Adipose tissue (tissue), 3 donors: ENCODE measurements around the gene NR1D1. TPM values are rescaled to one million over a fixed set of nuclear protein-coding genes. Genes with fewer than 3 reads are reported as not detected.
"Not testable (repeated sequence)": the region's sequence is repeated elsewhere in the genome, so short reads cannot be mapped to it uniquely, and the experiment has no call there.

Experiments used
- H3K27ac ChIP-seq: one replicate; pipeline ENCODE4 v1.5.1; 2013; ENCODE audit warnings: low read depth, low read length
- WGBS, 3 donors: extraction: QIAGEN DNeasy Blood & Tissue Kit; methylation state at CpG; one replicate each; pipeline ENCODE4 v1.1.7; 2013; 5-methylcytosine and 5-hydroxymethylcytosine counted together
- polyA plus RNA-seq, 3 donors: library from polyadenylated mRNA; stranded (reverse); fragments of 200-250 nt; gene quantifications; one replicate each; pipeline ENCODE4 v1.2.3, GENCODE V29; 2013
- donor health status: healthy with polysubstance abuse.
- donor health status: Bipolar disorder and iron deficiency.
- donor health status: healthy.

The NR1D1 gene
- 10 to 100 TPM in 2 of 3 donors, 1 to 10 TPM in 1; 7.3 to 20.7 (median 15.0) TPM for polyA plus RNA-seq

DNA sequence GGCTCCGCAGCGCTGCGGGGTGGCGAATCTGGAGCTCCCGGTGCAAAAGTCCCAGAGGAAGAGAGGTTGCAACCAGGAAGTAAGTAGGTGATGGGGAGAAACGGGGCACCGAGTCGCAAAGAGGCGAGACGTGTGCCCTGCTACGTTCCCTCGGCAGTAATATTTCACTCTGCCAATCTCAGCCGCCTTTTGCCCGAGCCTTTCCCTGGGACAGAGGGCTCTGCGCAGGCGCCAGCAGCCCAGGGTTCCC, at the start of gene NR1D1:
Gene NR1D1 (minus strand): TSS at position 171 of the 250 bp plus-strand sequence. CDS start 495 bp downstream, outside the sequence.
- peak within 1 kb of the TSS; percentile 83 for H3K27ac ChIP-seq
- 0% methylated on average over 16 of the region's 16 CpGs for WGBS, 3 donors

- no peak overlapping the region for H3K27ac ChIP-seq
- 85 to 88% (median 86%) methylated on average over 3 of the region's 3 CpGs for WGBS, 3 donors
These were observed 48.1 kb upstream of the NR1D1 start for GRCh38 chr17:40148527-40148926.

DNA sequence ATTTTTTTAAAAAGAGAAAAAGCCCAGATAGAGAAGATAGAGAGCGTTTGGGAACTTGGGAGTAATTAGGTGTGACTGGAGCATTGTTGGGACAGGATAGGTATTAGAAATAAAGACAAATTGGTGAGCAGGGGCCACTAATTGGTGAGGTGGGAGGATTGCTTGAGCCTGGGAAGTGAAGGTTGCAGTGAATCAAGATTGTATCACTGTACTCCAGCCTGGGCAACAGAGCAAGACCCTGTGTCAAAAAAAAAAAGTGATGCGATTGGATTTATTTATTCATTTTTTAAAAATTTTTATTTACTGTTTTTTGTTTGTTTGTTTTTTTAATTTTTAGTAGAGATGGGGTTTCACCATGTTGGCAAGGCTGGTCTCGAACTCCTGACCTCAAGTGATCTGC, 45.1 kb upstream of the NR1D1 start:
- WGBS, 3 donors, result 91 to 98% (median 95%) methylated on average over 3 of the region's 3 CpGs
- H3K27ac ChIP-seq, result no peak overlapping the region

- not testable (repeated sequence) for H3K27ac ChIP-seq
- 90 to 98% (median 93%) methylated on average over 3 of the region's 3 CpGs for WGBS, 3 donors
These were observed 42.8 kb upstream of the NR1D1 start for GRCh38 chr17:40143166-40143565.

- peak overlapping the region; percentile 64 for H3K27ac ChIP-seq
- 5 to 19% (median 16%) methylated on average over 14 of the region's 14 CpGs for WGBS, 3 donors
These were observed 39.2 kb upstream of the NR1D1 start for GRCh38 chr17:40139566-40140058.

DNA sequence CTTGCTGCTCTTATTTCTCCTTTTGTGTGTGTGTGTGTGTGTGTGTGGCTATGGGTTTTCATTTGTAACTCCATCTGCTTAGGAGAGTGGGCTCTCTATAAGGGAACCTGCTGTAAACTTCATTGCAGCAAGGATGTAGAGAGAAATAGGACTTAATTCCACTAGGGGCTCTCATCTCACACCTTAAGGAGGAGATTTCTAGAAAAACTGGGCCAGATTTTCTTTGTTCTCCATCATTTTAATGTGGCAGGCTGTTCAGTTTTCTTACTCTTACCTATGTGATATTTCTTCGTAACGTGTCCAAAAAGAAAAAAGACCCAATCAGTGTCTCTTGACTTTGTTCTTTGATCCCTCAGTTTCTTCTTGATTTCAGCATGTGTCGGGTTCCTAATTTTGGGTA, 35.4 kb upstream of the NR1D1 start:
- 89 to 92% (median 90%) methylated on average over 3 of the region's 3 CpGs for WGBS, 3 donors

GRCh38 chr17:40134184-40134583, 33.8 kb upstream of the NR1D1 start:
- H3K27ac ChIP-seq, result no peak overlapping the region
- WGBS, 3 donors, result 26 to 82% (median 78%) methylated on average over 7 of the region's 7 CpGs

More for the DNA sequence above, 35.4 kb upstream of the NR1D1 start:
- H3K27ac ChIP-seq, result no peak overlapping the region

GRCh38 chr17:40130352-40131042, 30.1 kb upstream of the NR1D1 start:
- 66 to 78% (median 73%) methylated on average over 7 of the region's 7 CpGs for WGBS, 3 donors
- H3K27ac ChIP-seq, result peak overlapping the region; percentile 21

DNA sequence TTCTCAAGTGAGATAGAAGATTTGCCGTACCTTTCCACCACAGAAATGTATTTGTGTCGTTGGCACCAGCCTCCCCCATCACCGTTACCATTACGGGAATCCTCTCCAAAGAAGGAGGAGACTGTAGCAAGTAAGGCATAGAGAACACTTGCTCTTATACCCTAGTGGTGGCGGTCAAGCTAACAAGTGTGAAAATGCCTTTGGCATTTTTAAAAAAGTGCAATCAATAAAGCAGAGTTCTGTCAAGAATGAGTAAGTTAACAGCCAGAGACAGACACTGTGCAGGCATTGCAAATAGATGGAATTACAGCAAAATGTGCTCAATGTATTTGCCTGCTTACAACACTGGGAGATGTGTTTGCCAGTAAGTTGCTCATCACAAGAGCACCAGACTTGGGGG, 29.1 kb upstream of the NR1D1 start:
- H3K27ac ChIP-seq, result no peak overlapping the region

DNA sequence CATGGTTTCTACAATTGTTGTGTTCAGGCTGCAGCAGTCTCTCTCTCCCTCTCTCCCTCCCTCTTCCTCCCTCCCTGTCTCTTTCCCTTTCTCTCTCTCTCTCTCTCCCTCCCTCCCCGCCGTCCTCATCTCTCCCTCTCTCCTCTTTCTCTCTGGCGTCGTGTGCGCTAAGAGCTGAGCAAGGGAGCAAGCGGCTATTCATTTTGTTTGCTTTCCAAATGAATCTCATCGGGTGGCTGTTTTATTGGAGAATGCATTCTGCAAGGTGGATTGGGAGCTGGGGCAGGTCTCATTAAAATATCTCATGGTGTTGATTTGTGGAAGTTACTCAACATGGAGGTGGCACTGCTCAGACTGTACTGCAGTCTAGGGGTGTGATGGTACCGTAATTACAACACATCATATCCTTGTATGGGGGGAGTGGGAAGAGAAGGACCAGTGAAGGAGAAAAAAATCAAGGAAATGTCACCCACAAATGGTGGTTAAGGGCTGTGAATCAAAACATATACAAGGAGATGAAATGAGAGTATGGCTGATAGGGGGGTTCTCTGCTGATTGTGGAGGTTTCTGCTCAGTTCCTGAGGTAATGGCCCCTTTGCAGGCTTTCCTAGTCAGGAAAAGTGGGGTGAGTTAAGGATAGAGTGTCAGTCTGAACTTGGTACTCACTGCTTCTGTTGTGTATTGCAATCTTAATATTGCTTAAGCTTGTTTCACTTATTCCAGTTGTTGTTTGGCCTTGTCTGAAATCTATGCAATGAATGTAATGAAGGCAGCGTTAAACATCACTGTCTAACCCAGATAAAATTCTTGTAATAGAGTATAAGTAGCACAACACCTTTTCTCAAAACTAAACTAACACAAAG, 24.1 kb upstream of the NR1D1 start:
- 2 to 5% (median 5%) methylated on average over 9 of the region's 9 CpGs for WGBS, 3 donors
- H3K27ac ChIP-seq, result no peak overlapping the region

More for the DNA sequence above, 29.1 kb upstream of the NR1D1 start:
- WGBS, 3 donors, result 63 to 80% (median 74%) methylated on average over 5 of the region's 5 CpGs

GRCh38 chr17:40123811-40124114, 23.4 kb upstream of the NR1D1 start:
- 0 to 1% (median 0%) methylated on average over 2 of the region's 2 CpGs for WGBS, 3 donors
- no peak overlapping the region for H3K27ac ChIP-seq

DNA sequence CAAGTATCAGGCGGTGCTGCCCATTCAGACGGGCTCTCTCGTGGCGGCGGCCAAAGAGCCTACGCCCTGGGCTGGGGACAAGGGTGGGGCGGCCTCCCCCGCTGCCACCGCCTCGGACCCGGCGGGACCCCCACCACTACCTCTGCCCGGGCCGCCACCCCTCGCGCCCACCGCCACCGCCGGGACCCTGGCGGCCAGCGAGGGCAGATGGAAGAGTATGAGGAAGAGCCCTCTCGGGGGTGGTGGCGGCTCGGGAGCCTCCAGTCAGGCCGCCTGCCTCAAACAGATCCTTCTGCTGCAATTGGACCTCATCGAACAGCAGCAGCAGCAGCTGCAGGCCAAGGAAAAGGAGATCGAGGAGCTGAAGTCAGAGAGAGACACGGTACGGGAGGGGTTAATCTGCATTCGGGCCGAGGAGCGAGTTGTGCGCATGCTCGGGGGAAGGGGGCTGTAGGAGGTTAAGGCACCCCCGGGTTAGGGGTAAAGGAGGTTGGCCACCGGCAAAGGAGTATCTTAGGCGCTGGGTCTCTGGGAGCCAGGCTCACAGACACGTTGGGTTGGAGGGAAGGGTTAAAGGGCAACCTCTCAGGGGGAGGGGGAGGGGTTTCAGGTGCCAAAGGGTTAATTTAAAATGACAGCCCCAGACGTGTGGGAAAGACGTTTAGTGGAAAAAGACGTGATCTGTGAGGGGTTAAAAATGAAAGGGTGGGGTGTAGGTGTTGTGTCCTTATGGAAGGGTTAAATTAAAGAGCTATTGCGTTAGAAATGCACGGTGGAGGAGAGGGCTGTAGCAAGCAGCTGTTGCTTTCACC, 22.8 kb upstream of the NR1D1 start:
- whole genome bisulfite sequencing, 3 donors, result 0 to 1% (median 1%) methylated on average over 43 of the region's 43 CpGs

GRCh38 chr17:40122136-40122998, 22.0 kb upstream of the NR1D1 start:
- WGBS, 3 donors, result 1% methylated on average over 45 to 93 of the region's 97 CpGs
- H3K27ac ChIP-seq, result peak overlapping the region; percentile 59

More for the DNA sequence above, 22.8 kb upstream of the NR1D1 start:
- peak overlapping the region; percentile 72 for H3K27ac ChIP-seq

DNA sequence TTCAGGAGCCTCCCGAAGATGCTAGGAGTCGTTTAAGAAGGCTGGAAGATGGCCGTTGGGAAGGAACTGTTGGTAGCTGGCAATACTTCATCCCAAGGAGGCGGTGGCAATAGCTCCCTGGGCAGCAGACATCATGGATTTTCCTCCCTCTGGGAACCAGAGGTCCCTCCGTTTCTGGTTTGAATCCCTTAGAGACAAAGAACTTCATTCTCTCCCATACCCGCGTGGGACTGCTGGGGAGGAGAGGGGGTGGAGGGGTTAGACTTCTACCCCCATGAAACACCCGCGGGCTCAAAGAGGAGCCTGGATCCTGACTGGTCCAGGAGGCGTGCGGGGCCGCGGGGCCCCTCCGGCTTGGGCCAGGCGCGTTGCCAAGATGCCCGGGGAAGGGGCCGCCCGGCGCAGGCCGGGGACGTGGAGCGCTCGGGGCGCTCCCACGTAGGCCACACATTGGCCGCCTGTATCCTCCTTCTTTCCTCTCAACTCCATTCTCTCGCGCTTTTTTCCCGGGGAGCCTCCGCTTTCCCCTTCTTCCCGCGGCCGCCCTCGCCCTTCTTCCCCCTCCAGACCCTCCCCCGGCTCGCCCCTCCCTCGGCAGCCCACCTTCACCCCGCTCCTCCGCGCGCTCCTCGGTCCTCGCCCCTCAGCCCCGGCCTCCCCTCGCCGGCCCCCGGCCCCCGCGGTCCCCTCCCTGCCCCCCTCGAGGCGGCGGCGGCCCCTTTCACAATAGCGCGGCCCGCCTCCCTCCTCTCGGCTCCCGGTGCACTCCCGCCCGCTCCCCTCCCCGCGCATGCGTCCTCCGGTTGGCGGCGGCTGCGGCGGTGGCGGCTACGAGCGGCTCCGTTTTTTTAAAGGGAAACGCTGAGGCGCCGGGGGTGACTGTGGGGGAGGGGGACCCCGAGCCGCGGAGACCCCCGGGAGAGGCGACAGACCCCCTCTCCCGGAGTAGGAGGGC, 21.1 kb upstream of the NR1D1 start, which contains the start of gene MSL1:
Gene MSL1 (plus strand): TSS at position 791 of the 955 bp plus-strand sequence. CDS start 642 bp downstream, outside the sequence.
- H3K27ac ChIP-seq, result peak within 1 kb of the TSS; percentile 59
- WGBS, 3 donors, result 0 to 1% (median 0%) methylated on average over 58 to 82 of the region's 82 CpGs

GRCh38 chr17:40115101-40115436, 14.7 kb upstream of the NR1D1 start:
- 15 to 77% (median 76%) methylated on average over 2 of the region's 2 CpGs for WGBS, 3 donors
- H3K27ac ChIP-seq, result no peak overlapping the region

DNA sequence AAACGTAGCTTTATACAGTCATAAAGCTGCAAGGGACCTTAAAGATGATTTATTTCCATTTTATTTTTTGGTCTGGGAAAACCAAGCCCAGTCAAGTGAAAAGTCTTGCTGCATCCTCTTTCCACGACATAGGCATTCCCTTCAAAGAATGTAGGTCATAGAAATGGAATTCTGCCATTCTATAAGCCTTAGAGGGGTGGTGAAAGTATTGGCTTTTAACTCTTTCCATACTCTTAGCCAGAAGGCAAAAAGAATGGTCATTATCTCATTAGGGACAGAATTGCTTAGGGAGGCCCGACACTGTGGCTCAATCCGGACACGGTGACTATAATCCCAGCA, 13.5 kb upstream of the NR1D1 start:
- 34 to 45% (median 43%) methylated on average over 5 of the region's 5 CpGs for WGBS, 3 donors
- no peak overlapping the region for H3K27ac ChIP-seq
